Heart left ventricle (tissue), 16 donors: ENCODE results near the gene UGT1A5. TPM values are rescaled to one million over a fixed set of nuclear protein-coding genes. Genes with fewer than 3 reads are reported as not detected.

Experiments used
- ATAC-seq, 4 donors: fragments of 200-7000 bp; cut with Tn5 transposase; one replicate each; pipeline ENCODE4 v1.9.1; 2020 to 2022; ENCODE audit warnings: moderate library complexity in 4 of 4, mild to moderate bottlenecking in 3 of 4, moderate number of reproducible peaks in 1 of 4
- DNase-seq, 5 donors: peaks; one replicate each; pipeline ENCODE4 v3.0.0-alpha.2; 2020
- H3K27ac ChIP-seq, 12 donors: fragments of 200-600 bp; sonication (generic) in 4 of 12; one replicate each; pipeline versions ENCODE4 v1.5.0 to v1.8.0; 2016 to 2022; ENCODE audit warnings: mild to moderate bottlenecking in 2 of 12
- H3K27me3 ChIP-seq, 9 donors: fragments of 200-600 bp; sonication (generic) in 2 of 9; one replicate each; pipeline versions ENCODE4 v1.5.1 to v1.8.0; 2016 to 2022; ENCODE audit warnings: mild to moderate bottlenecking in 3 of 9
- H3K36me3 ChIP-seq, 9 donors: fragments of 200-600 bp; sonication (generic) in 2 of 9; one replicate each; pipeline versions ENCODE4 v1.5.0 to v1.8.0; 2018 to 2022; ENCODE audit warnings: mild to moderate bottlenecking in 2 of 9
- H3K4me1 ChIP-seq, 12 donors: fragments of 200-600 bp; sonication (generic) in 4 of 12; one replicate each; pipeline versions ENCODE4 v1.5.0 to v1.8.0; 2016 to 2022; ENCODE audit warnings: mild to moderate bottlenecking in 3 of 12
- H3K4me3 ChIP-seq, 12 donors: fragments of 200-600 bp; sonication (generic) in 4 of 12; one replicate each; pipeline versions ENCODE4 v1.5.0 to v1.8.0; 2017 to 2022; ENCODE audit warnings: mild to moderate bottlenecking in 9 of 12, moderate library complexity in 4 of 12
- H3K9me3 ChIP-seq, 12 donors: fragments of 200-600 bp; sonication (generic) in 4 of 12; one replicate each; pipeline versions ENCODE4 v1.5.0 to v1.8.0; 2016 to 2022; ENCODE audit warnings: mild to moderate bottlenecking in 1 of 12
- POLR2A ChIP-seq, 2 donors: fragments of 450-650 bp; IDR thresholded peaks; one replicate each; pipeline ENCODE4 v1.6.1; 2017; ENCODE audit warnings: antibody characterized with exemption in 2 of 2, mild to moderate bottlenecking in 2 of 2, moderate library complexity in 2 of 2
- WGBS, 4 donors: extraction: QIAGEN DNeasy Blood & Tissue Kit in 2 of 4; methylation state at CpG; one replicate each; pipeline versions ENCODE4 v1.1.5 to v1.1.7; 2013 to 2018; 5-methylcytosine and 5-hydroxymethylcytosine counted together
- intact Hi-C, 10 donors: fragments of 100-400 bp; cut with DNase I; formaldehyde crosslinking; loops; one replicate each; pipeline versions ENCODE4 v1.11.1 to v1.14.2; 2022
- polyA plus RNA-seq, 2 donors: library from polyadenylated mRNA; stranded (reverse); fragments of 200-250 nt; gene quantifications; one replicate each; pipeline ENCODE4 v1.2.3, GENCODE V29; 2013
- total RNA-seq, 9 donors: library from RNA; depleted of rRNA in 2 of 9; stranded (reverse); fragments of >200 nt in 2 of 9; fragmentation: NEBNext Ultra II Directional in 3 of 9; extraction: Animal tissue kit (Norgen Biotek cat#: 25700) in 3 of 9; gene quantifications; one replicate each; pipeline versions ENCODE4 v1.1.0 to v1.2.4, GENCODE V29; 2016 to 2023
- TF ChIP-seq, protein P1 (sequence below), 12 donors: fragments of 200-600 bp; sonication (generic) in 4 of 12; IDR thresholded peaks; one replicate each; pipeline versions ENCODE4 v1.5.0 to v1.8.0; 2018 to 2022; ENCODE audit warnings: antibody characterized with exemption in 12 of 12, mild to moderate bottlenecking in 5 of 12
- donor health status: ischemic (EF 13 %, LVEDD 7.1; RV severe dilation, severe dysfunction).
- donor health status: healthy with polysubstance abuse.
- donor health status: DM: no; HTN: yes; CAD: no.
- donor health status: DM: no; HTN: no; CAD: no.
- donor health status: ischemic (EF 25% LVEDD 6.9; RV normal size, moderate dysfunction).
- donor health status: ischemic (EF 25% LVEDD 5.7; RV mildly dilated, moderate dysfunction).
- donor health status: healthy.
- donor health status: DM: yes; HTN: yes; CAD: no.
- donor health status: ischemic (EF 35%, LVEDD 5.7; RV mildly dilated, moderate dysfunction).
- donor health status: nonischemic (EF 11% LVEDD 7.7; RV severe dilation, severe dysfunction).
- donor health status: DM: yes; HTN: yes; CAD: no.
- donor health status: PGD.
- donor health status: ischemic (EF 29% LVEDD 5.4; RV normal size, mild dysfunction).
- donor health status: nonischemic (EF 23%, LVEDD 6.1; RV moderate dilation, normal function).

The UGT1A5 gene
- total and polyA plus RNA-seq, 11 donors, result not detected

DNA sequence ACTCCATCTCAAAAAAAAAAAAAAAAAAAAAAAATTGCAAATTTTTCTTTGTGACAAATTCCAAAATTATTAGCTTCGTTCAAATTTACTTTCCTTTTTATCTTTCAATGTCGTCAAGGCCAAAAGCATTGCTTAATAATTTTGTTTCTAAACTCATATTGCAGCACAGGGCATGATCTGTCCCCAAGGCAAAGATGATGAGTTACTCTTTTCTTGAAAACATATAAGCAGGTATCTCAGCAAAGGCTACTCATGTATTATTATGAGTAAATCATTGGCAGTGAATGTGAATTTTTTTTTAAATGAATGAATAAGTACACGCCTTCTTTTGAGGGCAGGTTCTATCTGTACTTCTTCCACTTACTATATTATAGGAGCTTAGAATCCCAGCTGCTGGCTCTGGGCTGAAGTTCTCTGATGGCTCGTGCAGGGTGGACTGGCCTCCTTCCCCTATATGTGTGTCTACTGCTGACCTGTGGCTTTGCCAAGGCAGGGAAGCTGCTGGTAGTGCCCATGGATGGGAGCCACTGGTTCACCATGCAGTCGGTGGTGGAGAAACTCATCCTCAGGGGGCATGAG is 31.1 kb upstream of the UGT1A5 start, which contains the start of gene UGT1A7:
Gene UGT1A7, plus strand, starts transcription at position 381 of the 579 bp plus-strand sequence. Its CDS starts 37 bp downstream, at position 418.
- peaks cover 0 to 17% (median 0%) of the 10 kb centered on the region in 9 donors for H3K27me3 ChIP-seq
- no peaks in the 10 kb centered on the region for H3K4me1 ChIP-seq
- ATAC-seq (no peak), DNase-seq (no peak)
- TF ChIP-seq POLR2A (IDR thresholded peaks at IDR 0.05), result no peak
- TF ChIP-seq, protein P1, sequence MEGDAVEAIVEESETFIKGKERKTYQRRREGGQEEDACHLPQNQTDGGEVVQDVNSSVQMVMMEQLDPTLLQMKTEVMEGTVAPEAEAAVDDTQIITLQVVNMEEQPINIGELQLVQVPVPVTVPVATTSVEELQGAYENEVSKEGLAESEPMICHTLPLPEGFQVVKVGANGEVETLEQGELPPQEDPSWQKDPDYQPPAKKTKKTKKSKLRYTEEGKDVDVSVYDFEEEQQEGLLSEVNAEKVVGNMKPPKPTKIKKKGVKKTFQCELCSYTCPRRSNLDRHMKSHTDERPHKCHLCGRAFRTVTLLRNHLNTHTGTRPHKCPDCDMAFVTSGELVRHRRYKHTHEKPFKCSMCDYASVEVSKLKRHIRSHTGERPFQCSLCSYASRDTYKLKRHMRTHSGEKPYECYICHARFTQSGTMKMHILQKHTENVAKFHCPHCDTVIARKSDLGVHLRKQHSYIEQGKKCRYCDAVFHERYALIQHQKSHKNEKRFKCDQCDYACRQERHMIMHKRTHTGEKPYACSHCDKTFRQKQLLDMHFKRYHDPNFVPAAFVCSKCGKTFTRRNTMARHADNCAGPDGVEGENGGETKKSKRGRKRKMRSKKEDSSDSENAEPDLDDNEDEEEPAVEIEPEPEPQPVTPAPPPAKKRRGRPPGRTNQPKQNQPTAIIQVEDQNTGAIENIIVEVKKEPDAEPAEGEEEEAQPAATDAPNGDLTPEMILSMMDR (IDR thresholded peaks at IDR 0.05), result no peak
- H3K9me3 ChIP-seq, result no peaks in the 10 kb centered on the region
- no peaks in the 10 kb centered on the region for H3K36me3 ChIP-seq
- intact Hi-C loops, result no loop called here
- H3K27ac ChIP-seq, result no peak within 1 kb of the TSS
- H3K4me3 ChIP-seq, result no peak within 1 kb of the TSS
- 72 to 81% (median 74%) methylated on average over 5 of the region's 5 CpGs for WGBS, 4 donors

DNA sequence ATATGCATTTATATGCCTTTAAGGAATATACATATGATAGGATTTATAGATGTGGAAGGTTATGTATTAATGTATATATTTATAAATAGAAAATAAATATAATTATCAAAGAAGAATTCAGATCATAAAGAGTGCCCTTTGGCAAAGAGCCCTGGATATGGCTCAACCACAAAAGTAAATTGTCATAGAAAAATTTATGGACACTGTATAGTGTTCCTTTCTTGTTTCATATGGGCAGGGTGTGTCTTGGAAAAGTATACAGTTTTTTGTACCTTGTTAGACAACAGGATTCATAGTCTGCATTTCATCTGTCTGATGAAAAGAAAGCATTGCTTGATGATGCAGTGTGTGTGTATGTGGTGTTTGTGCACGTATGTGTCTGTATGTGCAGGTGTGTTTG is 28.1 kb upstream of the UGT1A5 start:
- Histone ChIP-seq H3K9me3 (no peaks in the 10 kb centered on the region), H3K27me3 (peaks cover 0 to 11% (median 0%) of the 10 kb centered on the region in 9 donors), H3K4me3 (no peak overlapping the region), H3K4me1 (no peaks in the 10 kb centered on the region), H3K27ac (no peak overlapping the region), H3K36me3 (no peaks in the 10 kb centered on the region)
- TF ChIP-seq POLR2A (IDR thresholded peaks at IDR 0.05), result no peak
- TF ChIP-seq, protein P1 (IDR thresholded peaks at IDR 0.05), result no peak
- ATAC-seq (no peak), DNase-seq (no peak)
- intact Hi-C loops, result no loop called here
- WGBS, 4 donors, result 66 to 73% (median 67%) methylated on average over 1 of the region's 1 CpG

- DNase-seq (no peak), ATAC-seq (no peak)
- H3K4me1 ChIP-seq, result no peaks in the 10 kb centered on the region
- intact Hi-C loops, result no loop called here
- TF ChIP-seq, protein P1 (IDR thresholded peaks at IDR 0.05), result no peak
- TF ChIP-seq POLR2A (IDR thresholded peaks at IDR 0.05), result no peak
- 76 to 89% (median 77%) methylated on average over 5 of the region's 5 CpGs for WGBS, 4 donors
- peaks cover 0 to 11% (median 0%) of the 10 kb centered on the region in 9 donors for H3K27me3 ChIP-seq
- no peak overlapping the region for H3K4me3 ChIP-seq
- no peaks in the 10 kb centered on the region for H3K9me3 ChIP-seq
- H3K36me3 ChIP-seq, result no peaks in the 10 kb centered on the region
- no peak overlapping the region for H3K27ac ChIP-seq
Measured at GRCh38 chr2:233686928-233687327, 25.8 kb upstream of the UGT1A5 start.

DNA sequence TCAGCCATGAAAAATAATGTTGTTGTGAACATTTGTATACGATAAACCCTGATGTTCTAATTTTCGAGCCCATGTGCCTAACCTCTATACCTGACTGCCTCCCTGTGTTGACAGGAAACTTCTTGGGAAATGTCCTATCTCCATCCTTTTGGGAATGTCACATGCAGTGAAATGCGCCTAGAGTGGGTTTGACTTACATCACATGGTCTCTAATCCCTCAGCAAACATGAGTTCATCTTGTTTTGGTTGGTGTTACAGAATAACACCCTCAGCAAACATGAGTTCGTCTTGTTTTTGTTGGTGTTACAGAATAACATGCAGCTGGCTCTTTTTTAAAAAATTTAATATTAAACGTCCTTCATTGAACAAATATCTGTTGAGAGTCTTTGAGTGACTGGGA is 24.4 kb upstream of the UGT1A5 start:
- Histone ChIP-seq H3K9me3 (no peaks in the 10 kb centered on the region), H3K27me3 (peaks cover 0 to 11% (median 0%) of the 10 kb centered on the region in 9 donors), H3K36me3 (no peaks in the 10 kb centered on the region), H3K27ac (no peak overlapping the region), H3K4me1 (no peaks in the 10 kb centered on the region), H3K4me3 (no peak overlapping the region)
- WGBS, 4 donors, result 74 to 81% (median 76%) methylated on average over 5 of the region's 5 CpGs
- DNase-seq (no peak), ATAC-seq (no peak)
- TF ChIP-seq POLR2A (IDR thresholded peaks at IDR 0.05), result no peak
- TF ChIP-seq, protein P1 (IDR thresholded peaks at IDR 0.05), result no peak
- intact Hi-C loops, result no loop called here
